ENCODE data around the gene SRGAP2.
"Not testable (repeated sequence)": the region's sequence is repeated elsewhere in the genome, so short reads cannot be mapped to it uniquely, and the experiment has no call there.

GRCh38 chr1:206195182-206195581, 8.2 kb upstream of the SRGAP2 start:
- not testable (repeated sequence) for TF ChIP-seq CTCF (IDR thresholded peaks at IDR 0.05; ENCODE audit: low read depth, low read length, poor library complexity, severe bottlenecking); EZH2phosphoT487 (IDR thresholded peaks at IDR 0.05; ENCODE audit: borderline replicate concordance, low read length)

All from DOHH2 (cell line).